ENCODE measurements around the gene COPA. TPM values are rescaled to one million over a fixed set of nuclear protein-coding genes. Genes with fewer than 3 reads are reported as not detected.

The COPA gene
- polyA plus RNA-seq, 1 of the 3 experiments (the other 2 are of a cell fraction): 91.4 TPM

DNA sequence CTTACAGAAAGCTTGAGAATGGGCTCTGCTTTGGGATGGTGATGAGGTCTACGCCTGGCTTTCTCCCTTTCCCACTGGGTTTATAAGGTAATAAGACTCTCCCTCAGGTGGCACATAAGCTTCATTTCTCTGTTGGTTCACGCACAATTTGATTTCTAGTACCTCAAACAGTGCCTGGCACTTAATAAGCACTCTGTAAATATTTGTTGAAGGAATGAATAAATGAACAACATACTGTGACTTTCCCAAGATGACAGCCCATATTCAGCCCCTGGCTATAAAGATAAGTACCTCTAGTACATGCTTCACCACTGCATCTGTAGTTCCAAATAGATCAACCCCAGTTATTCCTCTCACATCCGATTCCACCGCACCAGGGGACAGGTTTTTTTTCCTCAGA lies 17.8 kb downstream of the COPA start:
- H3K4me1 ChIP-seq (ENCODE audit: control insufficient read depth in 1 of 2, insufficient read depth in 2 of 2, low read depth in 1 of 2, low read length in 1 of 2): no peaks in the 10 kb centered on the region
- H3F3A ChIP-seq (replicated peaks; ENCODE audit: insufficient read depth): peaks cover 30% of the 10 kb centered on the region
- H3K27me3 ChIP-seq (ENCODE audit: insufficient read depth): no peaks in the 10 kb centered on the region
- no peak overlapping the region for H3K27ac ChIP-seq (ENCODE audit: low read depth in 2 of 2, low read length in 1 of 2)
- no peak overlapping the region for H3K4me2 ChIP-seq
- WGBS (ENCODE audit: low lambda C conversion rate): 91% methylated on average over 4 of the region's 4 CpGs
- CTCF ChIA-PET: interaction anchor here (0.6 to 2.9 kb wide), 4 partner anchors 8 to 34 kb away, joined by 3 to 13 read pairs (median 6); no protein-coding TSS in a partner anchor
- no peak for DNase-seq
- peaks cover 91% of the 10 kb centered on the region for H3K79me2 ChIP-seq (ENCODE audit: insufficient read depth)
- H4K20me1 ChIP-seq (ENCODE audit: insufficient read depth): peaks cover 23% of the 10 kb centered on the region
- POLR2A ChIA-PET: no interaction called here
- no peak overlapping the region for H3K4me3 ChIP-seq (ENCODE audit: low read depth in 2 of 2, low read length in 1 of 2)
- no peak overlapping the region for H2AFZ ChIP-seq (ENCODE audit: low read depth)
- H3K9ac ChIP-seq: no peak overlapping the region
- H3K9me3 ChIP-seq: no peaks in the 10 kb centered on the region
- TF ChIP-seq, protein P1, sequence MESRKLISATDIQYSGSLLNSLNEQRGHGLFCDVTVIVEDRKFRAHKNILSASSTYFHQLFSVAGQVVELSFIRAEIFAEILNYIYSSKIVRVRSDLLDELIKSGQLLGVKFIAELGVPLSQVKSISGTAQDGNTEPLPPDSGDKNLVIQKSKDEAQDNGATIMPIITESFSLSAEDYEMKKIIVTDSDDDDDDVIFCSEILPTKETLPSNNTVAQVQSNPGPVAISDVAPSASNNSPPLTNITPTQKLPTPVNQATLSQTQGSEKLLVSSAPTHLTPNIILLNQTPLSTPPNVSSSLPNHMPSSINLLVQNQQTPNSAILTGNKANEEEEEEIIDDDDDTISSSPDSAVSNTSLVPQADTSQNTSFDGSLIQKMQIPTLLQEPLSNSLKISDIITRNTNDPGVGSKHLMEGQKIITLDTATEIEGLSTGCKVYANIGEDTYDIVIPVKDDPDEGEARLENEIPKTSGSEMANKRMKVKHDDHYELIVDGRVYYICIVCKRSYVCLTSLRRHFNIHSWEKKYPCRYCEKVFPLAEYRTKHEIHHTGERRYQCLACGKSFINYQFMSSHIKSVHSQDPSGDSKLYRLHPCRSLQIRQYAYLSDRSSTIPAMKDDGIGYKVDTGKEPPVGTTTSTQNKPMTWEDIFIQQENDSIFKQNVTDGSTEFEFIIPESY (IDR thresholded peaks at IDR 0.05; ENCODE audit: borderline replicate concordance, low read depth): no peak
- TF ChIP-seq NRF1 (IDR thresholded peaks at IDR 0.05; ENCODE audit: low read depth, low read length): no peak
- no peak for TF ChIP-seq JUND (IDR thresholded peaks at IDR 0.05)
- no peak for TF ChIP-seq GATA2 (CRISPR knock-in tag; IDR thresholded peaks at IDR 0.05)
- TF ChIP-seq, protein P2, sequence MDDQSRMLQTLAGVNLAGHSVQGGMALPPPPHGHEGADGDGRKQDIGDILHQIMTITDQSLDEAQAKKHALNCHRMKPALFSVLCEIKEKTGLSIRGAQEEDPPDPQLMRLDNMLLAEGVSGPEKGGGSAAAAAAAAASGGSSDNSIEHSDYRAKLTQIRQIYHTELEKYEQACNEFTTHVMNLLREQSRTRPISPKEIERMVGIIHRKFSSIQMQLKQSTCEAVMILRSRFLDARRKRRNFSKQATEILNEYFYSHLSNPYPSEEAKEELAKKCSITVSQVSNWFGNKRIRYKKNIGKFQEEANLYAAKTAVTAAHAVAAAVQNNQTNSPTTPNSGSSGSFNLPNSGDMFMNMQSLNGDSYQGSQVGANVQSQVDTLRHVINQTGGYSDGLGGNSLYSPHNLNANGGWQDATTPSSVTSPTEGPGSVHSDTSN (IDR thresholded peaks at IDR 0.05): no peak
- TF ChIP-seq SMC3 (IDR thresholded peaks at IDR 0.05; ENCODE audit: low read depth, low read length): no peak
- TF ChIP-seq SIN3A (IDR thresholded peaks at IDR 0.05; ENCODE audit: borderline replicate concordance, low read depth, low read length): no peak
- no peak for TF ChIP-seq EP300 (IDR thresholded peaks at IDR 0.05; ENCODE audit: borderline replicate concordance in 1 of 2, low read depth in 1 of 2, low read length in 1 of 2)
- no peak for TF ChIP-seq MEF2A (IDR thresholded peaks at IDR 0.05; ENCODE audit: borderline replicate concordance, low read depth)
- TF ChIP-seq FOSL2 (IDR thresholded peaks at IDR 0.05; ENCODE audit: borderline replicate concordance, low read depth): no peak
- no peak for TF ChIP-seq GABPA (IDR thresholded peaks at IDR 0.05; ENCODE audit: low read depth)
- no peak for TF ChIP-seq MXI1 (IDR thresholded peaks at IDR 0.05; ENCODE audit: low read depth, low read length)
- no peak for TF ChIP-seq RAD21 (IDR thresholded peaks at IDR 0.05; ENCODE audit: low read length)
- TF ChIP-seq RCOR1 (IDR thresholded peaks at IDR 0.05; ENCODE audit: low read length): no peak
- TF ChIP-seq, protein P3, sequence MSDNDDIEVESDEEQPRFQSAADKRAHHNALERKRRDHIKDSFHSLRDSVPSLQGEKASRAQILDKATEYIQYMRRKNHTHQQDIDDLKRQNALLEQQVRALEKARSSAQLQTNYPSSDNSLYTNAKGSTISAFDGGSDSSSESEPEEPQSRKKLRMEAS (IDR thresholded peaks at IDR 0.05; ENCODE audit: low read depth): no peak
- TF ChIP-seq, protein P4, sequence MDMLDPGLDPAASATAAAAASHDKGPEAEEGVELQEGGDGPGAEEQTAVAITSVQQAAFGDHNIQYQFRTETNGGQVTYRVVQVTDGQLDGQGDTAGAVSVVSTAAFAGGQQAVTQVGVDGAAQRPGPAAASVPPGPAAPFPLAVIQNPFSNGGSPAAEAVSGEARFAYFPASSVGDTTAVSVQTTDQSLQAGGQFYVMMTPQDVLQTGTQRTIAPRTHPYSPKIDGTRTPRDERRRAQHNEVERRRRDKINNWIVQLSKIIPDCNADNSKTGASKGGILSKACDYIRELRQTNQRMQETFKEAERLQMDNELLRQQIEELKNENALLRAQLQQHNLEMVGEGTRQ (IDR thresholded peaks at IDR 0.05; ENCODE audit: borderline replicate concordance, low read depth, low read length): no peak
- no peak for TF ChIP-seq TAF1 (IDR thresholded peaks at IDR 0.05; ENCODE audit: borderline replicate concordance, low read depth, low read length)
- TF ChIP-seq CHD2 (IDR thresholded peaks at IDR 0.05; ENCODE audit: low read length, partially characterized antibody): no peak
- TF ChIP-seq POLR2AphosphoS5 (IDR thresholded peaks at IDR 0.05; ENCODE audit: low read depth, low read length): no peak
- no peak for TF ChIP-seq FOXM1 (IDR thresholded peaks at IDR 0.05; ENCODE audit: low read depth)
- peaks cover 76 to 87% of the 10 kb centered on the region in 2 experiments for H3K36me3 ChIP-seq (replicated peaks in 1 of 2; ENCODE audit: control insufficient read depth in 1 of 2, insufficient read depth in 2 of 2, low read length in 1 of 2)
- H3K9me2 ChIP-seq: no peaks in the 10 kb centered on the region
